Stimulated activated CD8-positive, alpha-beta memory T cell treated with anti-CD3 and anti-CD28 coated beads, Interleukin-15, amount 100 ng/mL, for 1 hour (primary cell): ENCODE results near the gene NFX1.

Source experiments
- DNase-seq: peaks from one replicate; pipeline ENCODE4 v3.0.0-alpha.2; 2020; ENCODE audit warnings: low read depth

The NFX1 gene

DNA sequence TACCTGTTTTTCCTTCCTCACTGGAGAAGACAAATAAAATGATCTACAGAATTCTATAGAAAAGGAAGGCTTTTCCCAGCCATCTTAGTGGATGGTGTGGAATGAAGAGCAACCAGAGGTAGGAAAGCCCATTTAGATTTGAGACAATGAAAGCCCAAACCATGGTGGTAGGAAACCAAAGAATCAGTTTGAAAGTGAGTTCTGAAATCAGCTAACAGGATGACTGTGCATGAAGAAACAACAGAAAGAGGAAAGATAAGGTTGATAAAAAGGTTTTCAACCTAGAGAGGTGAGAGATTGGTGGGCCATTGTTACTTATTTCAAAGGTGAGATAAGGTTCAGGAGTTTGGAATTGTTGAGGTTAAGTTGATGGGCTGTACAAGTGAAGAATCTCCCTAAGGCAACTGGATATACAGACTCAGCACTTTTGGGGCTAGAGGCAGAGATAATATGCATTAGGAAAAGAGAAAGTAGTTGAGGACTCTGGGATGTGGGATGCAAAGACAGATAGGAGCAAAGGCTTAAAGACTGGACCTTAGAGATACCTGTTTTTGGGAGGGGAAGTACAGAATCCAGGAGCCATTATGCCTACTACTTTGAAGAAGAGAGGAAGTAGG is 23.1 kb upstream of the NFX1 start:
- DNase-seq, result no peak

DNA sequence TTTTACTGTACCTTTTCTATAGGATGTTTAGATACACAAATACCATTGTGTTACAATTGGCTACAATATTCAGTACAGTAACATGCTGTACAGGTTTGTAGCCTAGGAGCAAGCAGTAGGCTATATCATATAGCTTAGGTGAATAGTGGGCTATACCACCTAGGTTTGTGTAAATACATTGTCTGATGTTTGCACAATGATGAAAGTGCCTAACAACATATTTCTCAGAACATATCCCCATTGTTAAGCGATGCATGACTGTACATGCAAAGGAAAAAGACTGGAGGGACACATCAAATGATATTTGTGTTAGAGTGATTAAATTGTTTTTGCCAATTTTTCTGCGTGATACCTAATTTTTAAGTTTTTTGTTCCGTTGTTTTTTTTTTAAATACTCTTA is 20.2 kb upstream of the NFX1 start:
- no peak for DNase-seq

DNA sequence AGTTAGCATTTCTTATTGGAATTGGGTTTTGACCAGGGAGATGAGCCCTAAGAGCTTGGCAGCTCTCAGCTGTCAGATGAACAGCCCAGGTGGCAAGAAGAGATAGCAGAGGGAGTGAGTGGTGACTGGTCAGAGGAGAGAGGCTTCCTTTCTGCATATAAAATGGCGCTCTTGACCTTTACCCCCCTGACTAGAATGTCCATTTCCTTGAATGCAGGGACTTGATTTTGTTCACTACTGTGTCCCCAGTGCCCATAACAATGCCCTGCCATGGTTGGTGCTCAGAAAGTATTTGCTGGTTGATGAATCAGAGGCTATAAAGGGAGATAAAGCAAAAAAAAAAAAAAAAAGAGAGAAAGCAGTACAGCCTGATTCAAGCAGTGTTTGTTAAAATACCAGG is 18.3 kb upstream of the NFX1 start:
- no peak for DNase-seq

DNA sequence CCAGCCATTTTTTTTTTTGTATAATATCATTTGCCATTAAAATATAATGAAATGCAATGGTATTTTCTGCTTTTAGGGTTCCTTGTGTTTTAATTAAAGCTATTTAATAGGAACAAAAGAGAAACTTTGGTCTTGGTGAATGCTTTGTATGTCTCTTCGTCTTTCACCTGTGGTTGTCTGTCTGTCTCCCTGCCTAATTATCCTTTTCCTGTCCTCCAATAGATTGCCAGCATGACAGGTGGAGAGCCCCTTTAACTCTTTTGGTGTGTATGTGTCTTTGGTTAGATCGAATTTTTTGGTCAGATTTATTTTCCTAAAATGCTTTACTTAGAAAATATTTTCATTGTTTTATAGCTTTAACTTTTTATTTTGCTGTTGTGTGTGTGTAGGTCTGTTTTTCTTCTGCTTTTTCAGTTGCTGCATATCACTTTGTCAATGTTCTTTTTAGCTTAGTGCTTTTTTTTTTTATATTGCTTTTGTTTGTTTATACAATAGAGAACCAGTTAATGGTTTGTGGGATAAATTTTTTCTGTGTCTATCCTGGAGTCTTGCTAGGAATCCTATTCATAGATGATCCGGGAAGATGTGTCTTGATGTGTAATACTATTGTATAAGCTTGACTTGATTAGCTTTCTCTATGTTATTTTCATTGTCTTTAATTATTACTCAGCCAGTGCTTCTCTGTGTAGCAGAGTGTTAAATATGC is 16.9 kb upstream of the NFX1 start:
- DNase-seq, result no peak

DNA sequence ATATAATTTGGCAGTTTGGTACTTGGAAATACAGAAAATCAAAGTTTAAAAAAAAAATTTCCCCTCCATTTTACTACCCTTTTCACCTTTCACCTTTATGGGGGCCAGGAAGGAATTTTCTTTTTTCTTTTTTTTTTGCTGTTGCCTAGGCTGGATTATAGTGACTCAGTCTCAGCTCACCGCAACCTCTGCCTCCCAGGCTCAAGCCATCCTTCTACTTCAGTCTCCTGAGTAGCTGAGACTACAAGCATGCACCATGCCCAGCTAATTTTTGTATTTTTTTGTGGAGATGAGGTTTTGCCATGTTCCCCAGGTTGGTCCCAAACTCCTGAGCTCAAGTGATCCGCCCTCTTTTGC is 16.4 kb upstream of the NFX1 start:
- no peak for DNase-seq

DNA sequence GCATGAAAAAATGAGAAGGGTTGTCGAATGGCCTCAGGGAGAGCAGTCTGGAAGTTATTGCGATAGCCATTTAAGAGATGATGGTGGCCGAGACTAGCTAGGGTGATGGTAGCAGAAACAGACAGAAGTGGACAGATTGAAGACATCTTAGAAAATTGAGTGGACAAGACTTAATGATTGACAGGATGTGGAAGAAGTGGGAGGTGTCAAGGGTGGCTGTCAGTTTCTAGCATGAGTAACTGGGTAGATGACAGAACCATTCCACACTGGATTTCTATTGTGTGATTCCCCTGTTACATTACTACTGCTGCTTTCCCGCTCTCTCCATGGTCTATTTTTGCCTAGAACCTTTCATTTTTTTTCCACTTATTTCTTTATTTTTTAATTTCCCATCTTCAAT is 12.8 kb upstream of the NFX1 start:
- no peak for DNase-seq

DNA sequence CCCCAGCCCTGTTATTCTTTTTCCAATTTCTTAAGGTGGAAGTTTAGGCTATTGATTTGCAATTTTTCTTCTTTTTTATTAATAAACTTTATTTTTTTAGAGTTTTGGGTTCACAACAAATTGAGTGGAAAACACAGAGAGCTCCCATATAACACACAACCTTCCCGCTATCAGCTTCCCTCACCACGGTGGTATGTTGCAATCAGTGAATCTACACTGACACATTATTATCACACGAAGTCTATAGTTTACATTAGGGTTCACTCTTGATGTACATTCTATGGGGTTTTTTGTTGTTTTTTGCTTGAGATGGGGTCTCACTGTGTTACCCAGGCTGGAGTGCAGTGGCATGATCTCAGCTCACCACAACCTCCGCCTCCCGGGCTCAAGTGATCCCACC is 4.8 kb upstream of the NFX1 start:
- no peak for DNase-seq

DNA sequence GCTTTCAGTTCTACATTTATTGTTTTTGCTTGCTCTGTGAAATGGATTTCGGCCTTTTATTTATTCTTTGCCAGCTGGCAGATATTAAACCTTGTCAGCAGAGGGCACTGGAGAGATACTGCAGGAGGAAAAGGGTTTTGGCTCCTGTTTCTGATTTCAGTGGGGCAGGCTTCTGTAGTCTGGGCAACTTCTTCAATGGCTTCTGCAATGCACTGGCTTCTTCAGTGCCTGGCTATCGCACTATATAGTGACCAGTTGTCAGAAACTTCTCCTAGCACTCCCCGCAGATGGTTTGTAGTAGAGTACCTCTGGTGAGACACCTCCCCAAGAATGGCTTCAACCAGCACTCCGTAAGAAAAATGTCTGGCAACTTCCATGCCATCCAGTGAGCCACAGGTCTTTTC is 3.2 kb upstream of the NFX1 start:
- DNase-seq, result no peak

DNA sequence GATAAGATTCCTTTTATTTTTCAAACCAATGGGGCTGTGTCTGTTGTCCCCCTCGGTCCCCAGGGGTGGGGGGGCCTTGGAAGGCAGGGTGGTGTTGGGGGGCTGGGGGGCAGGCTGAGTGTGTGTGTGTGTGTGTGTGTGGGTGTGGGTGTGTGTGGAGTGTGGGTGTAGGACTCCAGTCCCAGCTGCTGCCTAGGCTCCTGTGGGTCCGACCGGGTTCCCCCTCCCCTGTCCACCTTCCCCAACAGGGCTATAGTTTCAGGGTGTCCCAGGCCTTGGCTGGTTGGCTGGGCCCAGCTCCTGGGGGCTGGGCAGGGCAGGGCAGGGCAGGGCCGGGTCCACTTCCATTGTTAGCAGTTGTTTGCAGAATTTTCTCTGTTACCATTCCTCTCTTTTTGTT is 2.1 kb upstream of the NFX1 start:
- DNase-seq, result no peak

DNA sequence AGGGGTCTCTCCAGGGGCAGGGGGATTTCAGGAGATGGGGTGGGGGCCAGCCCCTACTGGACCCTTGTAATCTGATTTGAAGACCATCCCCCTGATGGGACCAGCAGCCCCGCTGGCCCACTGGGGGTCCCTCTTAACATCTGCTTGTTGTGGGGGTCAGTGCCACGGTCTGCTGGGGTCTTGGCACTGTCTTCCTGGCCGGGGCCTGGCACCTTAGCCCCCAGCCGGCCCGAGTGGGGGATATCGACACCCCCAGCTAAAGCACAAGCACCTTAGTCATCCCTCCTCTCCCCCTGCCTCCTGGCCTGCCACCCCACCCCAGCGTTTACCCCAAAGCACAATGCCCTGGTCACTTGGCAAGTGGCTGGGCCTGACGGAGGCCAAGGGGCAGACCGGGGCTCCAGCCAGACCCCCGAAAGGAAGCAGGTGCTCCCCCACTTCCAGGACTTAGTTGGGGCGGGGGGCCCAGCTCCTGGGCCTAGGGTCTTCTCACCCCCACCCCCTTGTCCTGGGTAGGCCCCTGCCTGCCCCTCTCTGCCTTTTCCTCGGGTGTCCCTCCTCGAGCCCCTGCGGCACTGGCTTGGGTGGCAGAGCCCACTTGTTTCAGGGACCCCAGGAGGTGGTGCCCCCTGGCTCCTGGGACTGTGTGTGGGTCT is 1.4 kb upstream of the NFX1 start:
- no peak for DNase-seq

DNA sequence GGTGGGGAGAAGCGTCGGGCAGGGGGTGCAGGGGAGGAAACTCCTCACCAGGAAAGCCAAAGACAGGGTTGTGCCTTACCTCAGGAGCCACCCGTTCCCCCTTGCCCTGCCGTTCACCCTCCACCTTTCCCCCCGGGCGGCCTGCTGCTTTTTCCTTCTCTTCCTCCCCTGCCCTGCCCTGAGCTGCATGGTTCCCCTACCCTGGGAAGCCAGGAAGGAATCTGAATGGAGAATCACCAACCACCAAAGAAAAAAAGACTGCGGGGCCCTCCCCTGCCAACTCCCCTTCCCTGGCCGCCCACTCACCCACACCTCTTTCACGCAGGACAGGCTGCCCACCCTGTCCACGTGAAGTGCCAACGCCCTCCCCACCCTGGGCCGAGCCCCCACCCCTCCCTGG is 820 bp upstream of the NFX1 start:
- DNase-seq, result no peak

DNA sequence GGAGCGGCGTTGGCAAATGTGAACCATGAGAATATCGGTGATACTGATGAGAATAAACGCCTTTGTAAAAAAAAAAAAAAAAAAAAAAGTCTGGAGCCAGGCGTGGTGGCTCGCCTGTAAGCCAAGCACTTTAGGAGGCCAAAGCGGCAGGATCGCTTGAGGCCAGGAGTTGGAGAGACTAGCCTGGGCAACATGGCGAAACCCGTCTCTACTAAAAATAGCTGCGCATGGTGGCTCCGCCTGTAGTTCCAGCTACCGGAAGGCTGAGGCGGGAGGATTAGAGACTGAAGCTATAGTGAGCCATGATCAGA is 425 bp upstream of the NFX1 start:
- no peak for DNase-seq

DNA sequence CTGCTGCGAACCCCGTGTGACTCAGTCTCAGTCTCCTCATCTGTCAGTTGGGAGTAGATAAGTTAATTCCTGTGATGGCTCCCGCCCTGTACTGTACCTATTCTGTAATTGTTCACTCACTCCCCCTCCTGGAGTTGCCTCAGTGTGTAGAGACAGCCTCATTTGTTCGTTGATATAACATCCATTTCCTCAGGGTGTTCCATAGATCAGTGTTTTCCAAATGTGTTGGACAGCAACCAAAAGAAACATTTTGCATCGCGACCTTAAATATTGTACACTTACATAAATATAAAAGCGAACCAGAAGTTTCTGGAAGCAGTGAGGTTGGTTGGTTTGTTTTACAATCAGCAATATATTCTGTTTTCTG is 698 bp downstream of the NFX1 start:
- no peak for DNase-seq

DNA sequence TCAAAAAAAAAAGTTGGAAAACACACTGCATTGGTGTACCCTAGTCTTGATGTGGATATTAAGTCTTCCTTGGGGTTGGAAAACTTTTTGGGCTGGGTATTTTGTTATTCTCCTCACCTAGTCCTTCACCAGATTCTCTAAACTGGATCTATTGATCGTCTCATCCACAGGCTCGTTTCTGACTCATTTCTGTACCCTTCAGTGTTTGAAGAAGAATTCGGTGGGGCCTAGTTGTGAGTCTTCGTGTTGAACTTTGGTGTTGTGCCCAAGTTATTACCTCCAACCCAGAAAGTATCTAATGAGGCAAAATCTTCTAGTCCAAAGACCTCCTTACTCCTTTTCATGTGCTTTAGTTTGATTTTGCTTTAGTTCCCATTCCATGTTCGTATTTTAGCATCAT is 1.6 kb downstream of the NFX1 start:
- DNase-seq, result no peak

DNA sequence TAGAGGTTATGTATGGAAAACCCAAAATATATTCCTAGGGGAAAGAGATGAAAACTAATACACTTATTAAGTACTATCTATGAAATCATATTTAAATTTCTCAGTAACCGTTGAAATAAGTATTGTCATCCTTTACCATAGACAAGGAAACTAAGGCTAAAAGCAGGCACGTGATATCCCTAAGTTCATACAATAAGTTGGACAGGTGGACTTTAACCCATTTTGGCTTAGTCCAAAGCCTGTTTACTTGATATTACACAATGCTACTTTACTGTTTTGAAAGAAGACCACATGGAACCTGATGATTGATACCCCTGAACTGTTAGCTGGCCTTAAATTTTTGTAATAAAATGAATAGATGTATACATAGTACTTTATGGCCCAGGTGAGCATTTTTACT is 3.5 kb downstream of the NFX1 start:
- DNase-seq, result no peak

DNA sequence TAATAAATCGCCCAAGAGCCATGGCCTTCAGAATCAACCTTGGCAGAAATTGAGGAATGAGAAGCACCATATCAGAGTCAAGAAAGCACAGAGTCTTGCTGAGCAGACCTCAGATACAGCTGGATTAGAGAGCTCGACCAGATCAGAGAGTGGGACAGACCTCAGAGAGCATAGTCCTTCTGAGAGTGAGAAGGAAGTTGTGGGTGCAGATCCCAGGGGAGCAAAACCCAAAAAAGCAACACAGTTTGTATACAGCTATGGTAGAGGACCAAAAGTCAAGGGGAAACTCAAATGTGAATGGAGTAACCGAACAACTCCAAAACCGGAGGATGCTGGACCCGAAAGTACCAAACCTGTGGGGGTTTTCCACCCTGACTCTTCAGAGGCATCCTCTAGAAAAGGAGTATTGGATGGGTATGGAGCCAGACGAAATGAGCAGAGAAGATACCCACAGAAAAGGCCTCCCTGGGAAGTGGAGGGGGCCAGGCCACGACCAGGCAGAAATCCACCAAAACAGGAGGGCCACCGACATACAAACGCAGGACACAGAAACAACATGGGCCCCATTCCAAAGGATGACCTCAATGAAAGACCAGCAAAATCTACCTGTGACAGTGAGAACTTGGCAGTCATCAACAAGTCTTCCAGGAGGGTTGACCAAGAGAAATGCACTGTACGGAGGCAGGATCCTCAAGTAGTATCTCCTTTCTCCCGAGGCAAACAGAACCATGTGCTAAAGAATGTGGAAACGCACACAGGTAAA is 4.5 kb downstream of the NFX1 start:
- no peak for DNase-seq

DNA sequence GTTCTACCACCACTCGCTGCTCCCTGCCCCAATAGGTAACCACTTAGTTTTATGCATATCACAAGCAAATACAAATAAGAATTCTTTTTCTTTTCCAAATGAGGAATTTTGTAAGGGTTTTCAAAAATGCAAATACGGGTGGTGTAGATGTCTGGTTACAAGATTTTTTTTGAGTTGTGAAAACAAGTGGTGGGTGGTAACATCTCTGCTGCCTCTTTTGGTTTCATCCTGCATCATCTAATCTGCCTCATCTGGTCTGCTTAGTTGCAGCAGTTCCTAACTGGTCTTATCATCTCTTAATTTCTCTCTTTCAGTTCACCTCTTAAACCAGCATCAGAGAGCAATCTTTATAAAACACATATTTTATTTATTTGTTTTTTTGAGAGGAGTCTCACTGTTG is 5.3 kb downstream of the NFX1 start:
- no peak for DNase-seq

DNA sequence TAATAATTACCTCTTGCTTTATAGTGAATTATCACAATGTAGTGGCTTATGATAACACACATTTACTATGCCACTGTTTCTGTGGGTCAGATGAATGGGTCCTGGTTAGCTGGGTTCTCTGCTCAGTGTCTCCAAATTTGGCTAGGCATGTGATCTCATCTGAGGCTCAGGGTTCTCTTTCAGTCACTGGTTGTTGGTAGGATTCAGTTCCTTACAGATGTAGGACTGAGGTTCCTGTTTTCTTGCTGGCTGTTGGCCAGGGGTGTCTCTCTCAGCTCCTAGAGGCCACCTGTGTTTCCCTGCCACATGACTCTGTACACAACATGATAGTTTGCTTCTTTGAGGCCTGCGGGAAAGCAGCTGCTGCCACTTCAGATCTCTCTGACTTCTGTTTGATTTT is 7.1 kb downstream of the NFX1 start:
- DNase-seq, result no peak

DNA sequence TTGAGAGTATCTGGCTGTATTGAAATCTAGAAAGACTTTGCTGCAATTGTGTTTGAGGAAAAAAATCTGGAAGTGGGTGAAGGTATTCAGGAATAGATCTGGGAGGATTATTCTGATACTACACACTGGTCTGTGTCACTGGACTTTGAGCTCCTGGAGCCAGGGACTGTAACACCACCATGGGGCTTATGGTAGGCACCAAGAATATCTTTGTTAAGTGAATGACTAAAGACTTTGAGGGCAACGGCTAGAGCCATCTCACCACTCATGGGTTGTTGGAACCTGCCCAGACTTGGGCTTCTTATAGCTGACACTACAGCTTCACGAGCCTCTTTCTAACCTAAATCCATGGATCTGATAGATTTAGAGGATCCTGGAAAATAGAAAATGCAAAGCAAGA is 10.2 kb downstream of the NFX1 start:
- DNase-seq, result no peak

DNA sequence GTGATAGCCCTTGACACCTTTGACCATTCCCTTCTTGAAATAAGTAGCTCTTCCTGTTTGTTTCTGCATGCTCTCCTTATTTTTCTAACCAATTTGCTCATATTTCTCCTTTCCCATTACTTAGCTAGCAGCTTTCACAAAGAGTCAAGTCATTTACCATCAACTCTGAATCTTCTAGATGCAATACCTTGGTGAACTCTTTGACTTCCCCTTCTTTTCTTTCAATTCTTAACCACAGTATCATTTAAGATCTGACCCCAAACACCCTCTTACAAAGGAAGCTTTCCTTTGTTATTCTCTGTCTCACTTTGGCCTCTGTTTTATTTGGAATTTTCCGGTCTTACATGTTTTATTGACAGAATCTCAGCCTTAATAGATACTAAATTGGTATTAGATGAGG is 14.0 kb downstream of the NFX1 start:
- DNase-seq, result no peak

DNA sequence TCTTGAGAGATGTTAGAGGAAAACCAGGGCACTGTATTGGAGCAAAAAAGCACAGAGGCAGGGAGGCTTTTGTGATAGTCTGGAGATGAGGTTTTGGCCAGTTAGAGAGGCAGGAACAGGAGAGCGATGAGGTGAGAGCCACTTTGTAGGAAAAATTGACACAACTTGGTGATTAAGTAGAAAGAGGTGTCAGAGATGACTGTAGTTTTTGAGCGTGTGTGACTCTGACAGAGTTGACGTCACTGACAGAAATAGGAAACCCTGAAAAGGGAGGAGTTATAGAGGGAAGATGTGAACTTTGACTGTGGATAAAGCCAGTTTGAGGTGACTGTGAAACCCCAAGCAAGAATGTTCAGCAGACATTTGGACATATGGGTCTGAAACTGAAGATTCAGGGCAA is 15.7 kb downstream of the NFX1 start:
- no peak for DNase-seq

DNA sequence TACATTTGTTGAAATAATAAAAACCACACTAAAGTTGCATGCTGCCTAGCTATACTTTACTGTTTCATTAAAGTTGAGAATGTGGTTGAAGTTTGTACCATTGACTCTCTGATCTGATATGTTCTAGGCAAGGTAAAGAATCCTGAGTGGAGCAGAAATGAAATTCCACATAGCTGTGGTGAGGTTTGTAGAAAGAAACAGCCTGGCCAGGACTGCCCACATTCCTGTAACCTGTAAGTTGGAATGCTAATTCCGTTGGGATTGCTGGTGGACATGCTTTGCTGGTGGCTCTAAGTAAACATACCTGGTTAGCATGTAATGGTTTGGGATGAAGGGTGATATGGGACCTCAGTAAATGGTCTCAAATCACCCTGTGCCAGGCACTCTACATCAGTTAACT is 16.8 kb downstream of the NFX1 start:
- DNase-seq, result no peak

DNA sequence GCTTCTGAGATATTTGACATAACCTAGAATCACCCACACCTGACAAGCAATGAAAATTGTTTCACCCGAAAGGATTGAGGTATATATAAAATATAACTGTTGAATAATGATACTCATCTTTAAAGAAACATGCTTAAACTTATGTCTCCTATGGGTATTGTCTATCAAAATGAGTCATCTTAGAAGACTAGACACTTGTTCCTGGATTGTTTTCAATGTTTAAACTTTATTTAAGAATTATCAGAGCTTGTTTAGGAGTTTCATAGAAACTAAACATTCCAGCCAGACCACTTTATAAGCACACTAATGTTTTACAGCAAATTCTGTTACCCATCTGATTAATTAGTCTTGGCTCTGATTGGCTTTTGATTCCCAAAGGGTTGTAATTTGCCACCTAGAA is 19.6 kb downstream of the NFX1 start:
- no peak for DNase-seq

DNA sequence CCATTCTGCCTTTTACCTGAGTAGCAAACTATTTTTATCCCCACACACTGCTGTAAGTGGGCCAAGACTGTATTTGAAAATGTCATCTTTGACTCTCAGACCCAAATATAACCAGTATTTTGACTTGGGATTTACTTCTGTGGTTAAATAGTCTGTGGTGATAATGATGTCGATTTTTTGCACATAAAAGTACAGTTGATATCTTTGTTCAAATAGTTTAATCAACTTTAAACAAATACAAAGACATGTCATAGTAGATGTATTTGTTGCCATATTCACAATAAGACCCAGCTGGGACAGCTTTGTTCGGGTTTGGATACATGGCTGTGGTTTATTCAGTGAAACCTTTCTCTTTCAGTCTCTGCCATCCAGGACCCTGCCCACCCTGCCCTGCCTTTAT is 20.4 kb downstream of the NFX1 start:
- DNase-seq, result no peak
